Hepatocyte (in vitro differentiated cells): Measurements from ENCODE around the gene DOCK2. TPM values are rescaled to one million over a fixed set of nuclear protein-coding genes. Genes with fewer than 3 reads are reported as not detected.

Experiments used
- DNase-seq: peaks from one replicate; pipeline ENCODE4 v3.0.0-alpha.2; 2016; ENCODE audit warnings: low spot score
- H2AFZ ChIP-seq: fragments of 200-600 bp; sonication (generic); 2 replicates; pipeline ENCODE4 v1.6.0; 2016; ENCODE audit warnings: antibody characterized with exemption, mild to moderate bottlenecking
- H3K27ac ChIP-seq: fragments of 200-600 bp; sonication (generic); 2 replicates; pipeline ENCODE4 v1.5.1; 2016; ENCODE audit warnings: mild to moderate bottlenecking
- H3K27me3 ChIP-seq: fragments of 200-600 bp; sonication (generic); 2 replicates; pipeline ENCODE4 v1.6.1; 2016
- H3K36me3 ChIP-seq: fragments of 200-600 bp; sonication (generic); replicated peaks from 2 replicates; pipeline ENCODE4 v1.5.1; 2016; ENCODE audit warnings: low read depth; ENCODE audit not compliant: insufficient read depth
- H3K4me1 ChIP-seq: fragments of 200-600 bp; sonication (generic); 2 replicates; pipeline ENCODE4 v1.5.1; 2016; ENCODE audit warnings: mild to moderate bottlenecking, moderate library complexity; ENCODE audit not compliant: insufficient read depth
- H3K4me2 ChIP-seq: fragments of 200-600 bp; sonication (generic); 2 replicates; pipeline ENCODE4 v1.6.0; 2016
- H3K4me3 ChIP-seq: fragments of 200-600 bp; sonication (generic); 2 replicates; pipeline ENCODE4 v1.5.1; 2016; ENCODE audit warnings: mild to moderate bottlenecking
- H3K79me2 ChIP-seq: fragments of 200-600 bp; sonication (generic); 2 replicates; pipeline ENCODE4 v1.6.0; 2017; ENCODE audit warnings: mild to moderate bottlenecking
- H3K9me2 ChIP-seq: fragments of 200-600 bp; sonication (generic); replicated peaks from 2 replicates; pipeline ENCODE4 v1.6.0; 2017; ENCODE audit warnings: mild to moderate bottlenecking; ENCODE audit not compliant: insufficient read depth
- H3K9me3 ChIP-seq: fragments of 200-600 bp; sonication (generic); 2 replicates; pipeline ENCODE4 v1.5.1; 2016; ENCODE audit warnings: low read depth, mild to moderate bottlenecking
- H4K20me1 ChIP-seq: fragments of 200-600 bp; sonication (generic); 2 replicates; pipeline ENCODE4 v1.6.0; 2016; ENCODE audit warnings: mild to moderate bottlenecking; ENCODE audit not compliant: insufficient read depth, poor library complexity, severe bottlenecking
- EZH2 ChIP-seq: fragments of 200-600 bp; sonication (generic); IDR thresholded peaks from 2 replicates; pipeline ENCODE4 v1.6.1; 2016; ENCODE audit warnings: antibody characterized with exemption, mild to moderate bottlenecking, borderline replicate concordance
- EZH2phosphoT487 ChIP-seq: fragments of 200-600 bp; sonication (generic); IDR thresholded peaks from one replicate; pipeline ENCODE4 v1.6.1; 2018; ENCODE audit warnings: antibody characterized with exemption, mild to moderate bottlenecking, low read depth, moderate library complexity; ENCODE audit not compliant: unreplicated experiment, severe bottlenecking
- WGBS: methylation state at CpG from one replicate; pipeline ENCODE4 v1.1.6; 2016; ENCODE audit warnings: low lambda C conversion rate; ENCODE audit errors: missing lambda C conversion rate; 5-methylcytosine and 5-hydroxymethylcytosine counted together
- polyA plus RNA-seq: library from polyadenylated mRNA; unstranded; fragments of >200 nt; fragmentation: Nextera tagmentation; extraction: Ambion mirVana; gene quantifications from 2 replicates; pipeline ENCODE4 v1.2.1, GENCODE V29; 2016
- total RNA-seq: library from RNA; depleted of rRNA; stranded (reverse); fragments of >200 nt; gene quantifications from 2 replicates; pipeline ENCODE4 v1.2.3, GENCODE V29; 2014
- TF ChIP-seq, protein P1 (sequence below): fragments of 200-600 bp; sonication (generic); IDR thresholded peaks from 2 replicates; pipeline ENCODE4 v1.5.1; 2016; ENCODE audit warnings: antibody characterized with exemption, mild to moderate bottlenecking; ENCODE audit not compliant: poor library complexity

Gene DOCK2
- total and polyA plus RNA-seq, 2 experiments from 2014 or later: 0.60 TPM; not detected in 1

DNA sequence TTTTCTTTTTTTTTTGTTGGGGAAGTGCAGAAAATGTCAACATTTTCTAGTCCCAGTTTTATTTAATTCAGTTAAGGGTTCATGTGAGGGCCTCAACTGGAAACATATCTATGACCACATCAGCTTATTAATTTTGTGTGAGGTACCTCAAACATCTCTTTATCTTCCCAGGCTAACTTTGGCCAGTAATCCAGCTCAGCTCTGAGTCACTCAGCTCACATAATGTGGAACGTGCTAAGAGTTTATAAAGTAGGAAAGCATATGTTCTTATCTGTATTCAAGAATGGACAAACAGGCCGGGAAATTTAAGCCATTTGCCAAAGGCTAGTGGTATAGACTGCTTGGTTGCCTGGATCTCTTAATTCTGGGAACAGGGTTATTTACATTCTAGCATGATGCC, 224.9 kb downstream of the DOCK2 start:
- H3K27ac ChIP-seq: no peak overlapping the region
- 55% methylated on average over 2 of the region's 2 CpGs for WGBS
- no peaks in the 10 kb centered on the region for H3K36me3 ChIP-seq
- DNase-seq: peak; percentile 8
- H3K79me2 ChIP-seq: no peaks in the 10 kb centered on the region
- H4K20me1 ChIP-seq: no peaks in the 10 kb centered on the region
- H3K27me3 ChIP-seq: no peaks in the 10 kb centered on the region
- H3K4me3 ChIP-seq: no peak overlapping the region
- TF ChIP-seq EZH2 (no peak), EZH2phosphoT487 (no peak)
- TF ChIP-seq, protein P1, sequence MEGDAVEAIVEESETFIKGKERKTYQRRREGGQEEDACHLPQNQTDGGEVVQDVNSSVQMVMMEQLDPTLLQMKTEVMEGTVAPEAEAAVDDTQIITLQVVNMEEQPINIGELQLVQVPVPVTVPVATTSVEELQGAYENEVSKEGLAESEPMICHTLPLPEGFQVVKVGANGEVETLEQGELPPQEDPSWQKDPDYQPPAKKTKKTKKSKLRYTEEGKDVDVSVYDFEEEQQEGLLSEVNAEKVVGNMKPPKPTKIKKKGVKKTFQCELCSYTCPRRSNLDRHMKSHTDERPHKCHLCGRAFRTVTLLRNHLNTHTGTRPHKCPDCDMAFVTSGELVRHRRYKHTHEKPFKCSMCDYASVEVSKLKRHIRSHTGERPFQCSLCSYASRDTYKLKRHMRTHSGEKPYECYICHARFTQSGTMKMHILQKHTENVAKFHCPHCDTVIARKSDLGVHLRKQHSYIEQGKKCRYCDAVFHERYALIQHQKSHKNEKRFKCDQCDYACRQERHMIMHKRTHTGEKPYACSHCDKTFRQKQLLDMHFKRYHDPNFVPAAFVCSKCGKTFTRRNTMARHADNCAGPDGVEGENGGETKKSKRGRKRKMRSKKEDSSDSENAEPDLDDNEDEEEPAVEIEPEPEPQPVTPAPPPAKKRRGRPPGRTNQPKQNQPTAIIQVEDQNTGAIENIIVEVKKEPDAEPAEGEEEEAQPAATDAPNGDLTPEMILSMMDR: no peak
- H3K4me1 ChIP-seq: no peaks in the 10 kb centered on the region
- no peak overlapping the region for H3K4me2 ChIP-seq
- H3K9me3 ChIP-seq: no peaks in the 10 kb centered on the region
- no peaks in the 10 kb centered on the region for H3K9me2 ChIP-seq
- H2AFZ ChIP-seq: no peak overlapping the region

DNA sequence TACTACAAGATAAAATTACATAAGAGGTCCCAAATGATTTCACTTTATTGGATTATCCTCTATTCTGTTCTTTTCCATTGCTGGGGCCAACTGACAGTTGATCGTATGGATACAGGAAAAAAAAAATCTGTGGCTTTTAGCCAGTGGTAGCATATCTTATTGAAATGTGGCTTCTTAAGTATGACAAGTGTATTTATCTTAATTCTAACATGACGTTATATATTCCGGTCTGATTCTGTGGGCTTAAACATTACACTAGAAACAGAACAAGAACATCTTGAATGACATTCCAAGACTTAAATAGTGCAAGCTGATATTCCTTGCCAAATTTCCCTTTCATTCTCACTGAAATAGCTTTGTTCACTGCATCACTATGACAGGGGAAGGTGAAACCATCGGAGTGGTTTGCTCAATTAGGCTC, 225.3 kb downstream of the DOCK2 start:
- Histone ChIP-seq H3K9me2 (no peaks in the 10 kb centered on the region), H3K36me3 (no peaks in the 10 kb centered on the region), H3K27ac (no peak overlapping the region), H2AFZ (no peak overlapping the region), H3K27me3 (no peaks in the 10 kb centered on the region), H3K4me2 (no peak overlapping the region), H3K4me1 (no peaks in the 10 kb centered on the region), H3K79me2 (no peaks in the 10 kb centered on the region), H3K9me3 (no peaks in the 10 kb centered on the region), H4K20me1 (no peaks in the 10 kb centered on the region), H3K4me3 (no peak overlapping the region)
- no peak for DNase-seq
- TF ChIP-seq, protein P1: no peak
- TF ChIP-seq EZH2phosphoT487: no peak
- TF ChIP-seq EZH2: no peak
- 78% methylated on average over 4 of the region's 4 CpGs for WGBS

DNA sequence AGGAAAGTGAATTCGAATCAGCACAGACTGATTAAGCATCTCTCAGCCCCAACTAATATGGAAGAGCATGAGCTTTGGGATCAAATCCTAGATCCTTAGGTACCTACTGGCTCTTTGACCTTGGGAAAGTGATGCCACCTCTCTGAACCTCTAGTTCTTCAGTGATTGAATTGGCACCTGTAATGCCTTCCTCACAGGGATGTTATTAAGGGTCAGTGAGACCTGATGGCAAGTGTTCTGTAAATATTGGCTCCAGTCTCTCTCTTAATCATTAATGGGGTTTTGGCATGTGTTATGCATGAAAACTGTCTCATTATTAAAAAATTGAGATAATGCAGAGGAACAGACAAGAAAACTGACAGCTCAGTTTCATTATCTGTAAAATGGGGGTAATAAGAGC, 227.4 kb downstream of the DOCK2 start:
- H3K4me1 ChIP-seq: no peaks in the 10 kb centered on the region
- no peak overlapping the region for H3K4me3 ChIP-seq
- DNase-seq: no peak
- no peak overlapping the region for H3K4me2 ChIP-seq
- H3K27ac ChIP-seq: no peak overlapping the region
- no peaks in the 10 kb centered on the region for H3K36me3 ChIP-seq
- H2AFZ ChIP-seq: no peak overlapping the region
- no peak for TF ChIP-seq EZH2
- TF ChIP-seq EZH2phosphoT487: no peak
- TF ChIP-seq, protein P1: no peak
- no peaks in the 10 kb centered on the region for H3K27me3 ChIP-seq
- no peaks in the 10 kb centered on the region for H3K9me2 ChIP-seq
- H3K9me3 ChIP-seq: no peaks in the 10 kb centered on the region
- 93% methylated on average over 1 of the region's 1 CpG for WGBS
- H3K79me2 ChIP-seq: no peaks in the 10 kb centered on the region
- H4K20me1 ChIP-seq: no peaks in the 10 kb centered on the region

DNA sequence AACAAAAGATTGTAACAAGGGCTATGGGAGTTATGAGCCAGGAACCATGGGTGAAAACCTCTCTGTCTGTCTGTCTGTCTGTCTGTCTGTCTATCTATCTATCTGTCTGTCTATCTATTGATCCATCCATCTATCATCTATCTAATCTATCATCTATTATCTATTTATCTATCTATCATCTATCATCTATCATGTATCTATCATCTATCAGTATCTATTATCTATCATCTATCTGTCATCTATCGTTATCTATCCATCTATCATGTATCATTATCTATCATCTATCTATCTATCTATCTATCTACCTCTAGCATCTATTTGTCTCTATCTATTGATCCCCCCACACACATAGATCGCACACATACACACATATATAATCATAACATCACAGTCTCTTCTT, 230.3 kb downstream of the DOCK2 start:
- Histone ChIP-seq H3K79me2 (no peaks in the 10 kb centered on the region), H3K27ac (no peak overlapping the region), H3K4me3 (no peak overlapping the region), H3K4me2 (no peak overlapping the region), H3K9me3 (no peaks in the 10 kb centered on the region), H3K4me1 (no peaks in the 10 kb centered on the region), H3K9me2 (no peaks in the 10 kb centered on the region), H3K36me3 (no peaks in the 10 kb centered on the region), H4K20me1 (no peaks in the 10 kb centered on the region), H3K27me3 (no peaks in the 10 kb centered on the region), H2AFZ (no peak overlapping the region)
- TF ChIP-seq, protein P1: no peak
- no peak for TF ChIP-seq EZH2
- no peak for TF ChIP-seq EZH2phosphoT487
- DNase-seq: no peak
- 94% methylated on average over 2 of the region's 2 CpGs for WGBS
